ACC112 (cell line): ENCODE measurements around the gene C10orf71.

Experiments
- H2AFZ ChIP-seq: fragments of 200-600 bp; sonication (generic); one replicate; pipeline ENCODE4 v1.6.0; 2017; ENCODE audit warnings: antibody characterized with exemption, low read length; ENCODE audit not compliant: unreplicated experiment
- H3K27ac ChIP-seq: fragments of 200-600 bp; sonication (generic); 2 replicates; pipeline ENCODE4 v1.5.1; 2014; ENCODE audit warnings: low read depth, mild to moderate bottlenecking, antibody characterized with exemption, low read length, moderate library complexity
- H3K27me3 ChIP-seq: fragments of 200-600 bp; sonication (generic); 2 replicates; pipeline ENCODE4 v1.6.1; 2014; ENCODE audit warnings: mild to moderate bottlenecking, antibody characterized with exemption, low read length, moderate library complexity, mixed read lengths; ENCODE audit not compliant: insufficient read depth
- H3K36me3 ChIP-seq: fragments of 200-600 bp; sonication (generic); 2 replicates; pipeline ENCODE4 v1.6.1; 2016; ENCODE audit warnings: mild to moderate bottlenecking, antibody characterized with exemption, low read length, moderate library complexity, mixed read lengths; ENCODE audit not compliant: insufficient read depth
- H3K4me1 ChIP-seq: fragments of 200-600 bp; sonication (generic); one replicate; pipeline ENCODE4 v1.6.1; 2016; ENCODE audit warnings: low read length, mixed read lengths; ENCODE audit not compliant: insufficient read depth, unreplicated experiment, control insufficient read depth
- H3K4me3 ChIP-seq: fragments of 200-600 bp; sonication (generic); 2 replicates; pipeline ENCODE4 v1.5.1; 2014; ENCODE audit warnings: mild to moderate bottlenecking, low read depth, low read length
- H3K79me2 ChIP-seq: fragments of 200-600 bp; sonication (generic); one replicate; pipeline ENCODE4 v1.6.0; 2016; ENCODE audit warnings: low read length; ENCODE audit not compliant: control insufficient read depth, unreplicated experiment, insufficient read depth

The C10orf71 gene

GRCh38 chr10:49325916-49326783, 27.2 kb downstream of the C10orf71 start:
- Histone ChIP-seq H3K4me3 (no peak overlapping the region), H3K79me2 (no peaks in the 10 kb centered on the region), H3K4me1 (no peaks in the 10 kb centered on the region), H3K27me3 (peaks cover 71% of the 10 kb centered on the region), H2AFZ (no peak overlapping the region), H3K36me3 (no peaks in the 10 kb centered on the region), H3K27ac (no peak overlapping the region)

GRCh38 chr10:49327036-49327813, 28.3 kb downstream of the C10orf71 start:
- H3K36me3 ChIP-seq: no peaks in the 10 kb centered on the region
- no peak overlapping the region for H3K4me3 ChIP-seq

GRCh38 chr10:49328401-49329145, 29.6 kb downstream of the C10orf71 start:
- no peaks in the 10 kb centered on the region for H3K79me2 ChIP-seq
- no peak overlapping the region for H3K4me3 ChIP-seq
- no peak overlapping the region for H2AFZ ChIP-seq
- no peaks in the 10 kb centered on the region for H3K4me1 ChIP-seq
- no peak overlapping the region for H3K27ac ChIP-seq
- H3K27me3 ChIP-seq: peaks cover 63% of the 10 kb centered on the region
- no peaks in the 10 kb centered on the region for H3K36me3 ChIP-seq

More at GRCh38 chr10:49327036-49327813, 28.3 kb downstream of the C10orf71 start:
- H3K4me1 ChIP-seq: no peaks in the 10 kb centered on the region
- no peak overlapping the region for H2AFZ ChIP-seq
- no peak overlapping the region for H3K27ac ChIP-seq
- H3K27me3 ChIP-seq: peaks cover 65% of the 10 kb centered on the region
- H3K79me2 ChIP-seq: no peaks in the 10 kb centered on the region

GRCh38 chr10:49329146-49329505, 30.2 kb downstream of the C10orf71 start:
- H3K4me3 ChIP-seq: no peak overlapping the region
- no peaks in the 10 kb centered on the region for H3K4me1 ChIP-seq
- H3K27me3 ChIP-seq: peaks cover 57% of the 10 kb centered on the region

GRCh38 chr10:49330127-49330665, 31.2 kb downstream of the C10orf71 start:
- Histone ChIP-seq H3K27ac (no peak overlapping the region), H3K27me3 (peaks cover 49% of the 10 kb centered on the region), H2AFZ (no peak overlapping the region), H3K4me1 (no peaks in the 10 kb centered on the region), H3K79me2 (no peaks in the 10 kb centered on the region), H3K36me3 (no peaks in the 10 kb centered on the region), H3K4me3 (no peak overlapping the region)

More at GRCh38 chr10:49329146-49329505, 30.2 kb downstream of the C10orf71 start:
- H3K27ac ChIP-seq: no peak overlapping the region
- H2AFZ ChIP-seq: no peak overlapping the region
- H3K36me3 ChIP-seq: no peaks in the 10 kb centered on the region
- H3K79me2 ChIP-seq: no peaks in the 10 kb centered on the region

- no peaks in the 10 kb centered on the region for H3K4me1 ChIP-seq
- peaks cover 54% of the 10 kb centered on the region for H3K27me3 ChIP-seq
- no peak overlapping the region for H3K4me3 ChIP-seq
- no peaks in the 10 kb centered on the region for H3K36me3 ChIP-seq
- H3K27ac ChIP-seq: no peak overlapping the region
- H2AFZ ChIP-seq: no peak overlapping the region
- H3K79me2 ChIP-seq: no peaks in the 10 kb centered on the region
These were observed 32.5 kb downstream of the C10orf71 start for GRCh38 chr10:49331431-49331830.

- no peaks in the 10 kb centered on the region for H3K79me2 ChIP-seq
- H3K27ac ChIP-seq: no peak overlapping the region
- H3K27me3 ChIP-seq: peaks cover 56% of the 10 kb centered on the region
- H3K4me3 ChIP-seq: no peak overlapping the region
- H3K36me3 ChIP-seq: no peaks in the 10 kb centered on the region
- H2AFZ ChIP-seq: no peak overlapping the region
- no peaks in the 10 kb centered on the region for H3K4me1 ChIP-seq
These were observed 33.4 kb downstream of the C10orf71 start for GRCh38 chr10:49332333-49332732.

- H2AFZ ChIP-seq: no peak overlapping the region
- H3K27ac ChIP-seq: no peak overlapping the region
- no peaks in the 10 kb centered on the region for H3K4me1 ChIP-seq
- no peaks in the 10 kb centered on the region for H3K36me3 ChIP-seq
- H3K27me3 ChIP-seq: peaks cover 58% of the 10 kb centered on the region
- no peaks in the 10 kb centered on the region for H3K79me2 ChIP-seq
- no peak overlapping the region for H3K4me3 ChIP-seq
These were observed 33.8 kb downstream of the C10orf71 start for GRCh38 chr10:49332768-49333167.

GRCh38 chr10:49333192-49333591, 34.2 kb downstream of the C10orf71 start:
- no peak overlapping the region for H2AFZ ChIP-seq
- no peak overlapping the region for H3K4me3 ChIP-seq
- no peak overlapping the region for H3K27ac ChIP-seq
- no peaks in the 10 kb centered on the region for H3K4me1 ChIP-seq
- peaks cover 58% of the 10 kb centered on the region for H3K27me3 ChIP-seq
- H3K36me3 ChIP-seq: no peaks in the 10 kb centered on the region
- H3K79me2 ChIP-seq: no peaks in the 10 kb centered on the region

- Histone ChIP-seq H3K4me3 (no peak overlapping the region), H2AFZ (no peak overlapping the region), H3K27me3 (peaks cover 57% of the 10 kb centered on the region), H3K36me3 (no peaks in the 10 kb centered on the region), H3K79me2 (no peaks in the 10 kb centered on the region), H3K4me1 (no peaks in the 10 kb centered on the region), H3K27ac (no peak overlapping the region)
These were observed 36.0 kb downstream of the C10orf71 start for GRCh38 chr10:49334964-49335363.
